Colon (tissue), 2 donors: ENCODE measurements around the gene CAMK2B.

Experiments
- FAIRE-seq: peaks from 2 replicates; lab custom pipeline; 2012; peaks lifted over from hg19 to GRCh38; lab: Jason Lieb, UNC
- donor health status: control.
- donor health status: control.

Gene CAMK2B

DNA sequence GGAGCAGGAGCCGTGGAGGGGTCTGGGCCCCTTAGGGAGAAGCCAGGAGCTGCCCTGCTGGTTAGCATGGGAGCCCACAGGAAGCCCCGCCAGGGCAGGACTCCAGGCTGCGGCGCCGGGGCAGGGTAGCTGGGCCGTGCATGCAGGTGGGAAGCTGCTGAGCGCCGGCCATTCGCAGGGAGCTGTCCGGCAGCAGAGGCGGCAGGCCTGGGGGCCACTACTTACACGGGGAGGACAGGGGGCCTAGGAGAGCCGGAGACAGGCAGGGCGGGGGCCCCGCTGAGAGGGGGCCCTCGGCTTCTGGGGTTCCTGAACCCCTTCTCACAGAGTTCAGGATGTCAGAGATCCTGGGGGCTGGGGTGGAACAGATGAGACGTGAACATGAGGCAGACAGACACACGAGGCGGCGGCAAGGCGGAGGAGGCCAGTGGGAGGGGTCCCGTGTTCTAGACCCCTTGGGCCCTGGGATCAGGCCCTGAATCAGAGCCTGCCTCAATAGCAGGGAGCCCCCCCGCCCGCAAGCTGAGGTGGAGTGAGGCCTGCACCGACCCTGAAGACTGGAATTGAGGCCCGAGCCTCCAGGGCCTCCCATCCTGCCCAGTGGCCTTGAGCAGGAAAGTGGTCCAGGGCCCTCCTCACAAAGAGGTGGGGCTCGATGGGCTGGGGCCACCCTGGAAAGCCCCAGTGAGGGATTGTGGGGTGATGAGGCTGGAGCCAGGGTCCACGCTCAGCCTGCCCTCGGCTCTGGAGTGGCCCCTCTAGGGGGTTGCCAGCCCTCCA, 96.6 kb downstream of the CAMK2B start:
- no peak for FAIRE-seq

- no peak for FAIRE-seq
These were observed 97.5 kb downstream of the CAMK2B start for GRCh38 chr7:44227911-44228310.

DNA sequence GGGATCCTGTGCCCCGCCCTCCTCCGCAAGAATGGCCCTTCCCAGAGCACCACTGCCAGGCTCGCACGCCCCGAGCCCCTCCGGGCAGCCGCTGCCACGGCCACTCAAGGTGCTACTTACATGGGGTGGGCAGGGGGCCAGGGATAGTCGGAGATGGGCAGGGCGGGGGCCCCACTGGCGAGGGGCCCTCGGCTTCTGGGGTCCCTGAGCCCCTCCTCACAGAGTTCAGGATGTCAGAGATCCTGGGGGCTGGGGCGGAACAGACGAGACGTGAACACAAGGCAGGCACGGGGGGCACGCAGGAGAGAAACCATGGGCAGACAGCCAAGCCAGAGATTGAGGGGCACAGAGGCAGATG, 99.0 kb downstream of the CAMK2B start:
- no peak for FAIRE-seq

DNA sequence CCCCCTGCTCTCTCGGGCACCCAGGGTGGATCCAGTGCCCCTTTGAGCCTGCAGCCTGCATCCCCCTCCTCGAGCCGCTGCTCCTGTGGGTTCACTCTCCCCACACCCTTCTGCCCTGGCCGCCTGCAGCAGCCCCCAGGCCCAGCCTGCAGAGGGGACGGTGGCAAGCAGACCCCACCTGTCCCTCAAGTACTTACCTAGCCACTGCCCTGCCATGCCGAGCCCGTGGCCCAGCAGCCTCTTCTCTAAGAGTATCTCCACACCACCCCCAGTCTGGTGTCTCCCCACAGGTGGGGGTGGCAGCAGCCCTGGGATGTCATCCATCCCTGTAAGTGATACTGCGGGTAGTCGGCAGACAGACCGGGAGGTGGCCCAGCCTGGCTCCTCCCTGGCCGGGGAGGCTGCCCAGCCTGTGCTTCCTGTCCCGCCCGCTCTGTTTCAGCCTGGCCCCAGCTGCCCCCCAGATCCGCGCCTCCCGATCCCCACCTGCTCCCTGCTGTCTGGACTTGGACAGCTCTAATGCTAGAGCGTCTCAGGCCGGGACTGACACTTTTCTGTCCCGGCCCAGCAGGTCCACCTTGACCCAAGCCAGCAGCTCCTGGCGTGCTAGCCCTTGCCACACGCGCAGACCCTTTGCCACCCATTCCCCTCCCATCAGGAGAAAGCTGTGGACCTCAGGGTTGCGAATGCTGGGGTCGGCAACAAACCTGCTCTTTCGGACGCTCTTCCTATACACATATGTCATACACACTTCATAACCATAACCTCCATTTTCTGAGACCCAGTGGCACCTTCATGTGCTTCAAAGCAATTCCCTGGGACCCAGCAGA, 99.6 kb downstream of the CAMK2B start:
- no peak for FAIRE-seq

GRCh38 chr7:44224974-44225565, 100.3 kb downstream of the CAMK2B start:
- FAIRE-seq = no peak

GRCh38 chr7:44224080-44224973, 101.1 kb downstream of the CAMK2B start:
- FAIRE-seq = no peak

DNA sequence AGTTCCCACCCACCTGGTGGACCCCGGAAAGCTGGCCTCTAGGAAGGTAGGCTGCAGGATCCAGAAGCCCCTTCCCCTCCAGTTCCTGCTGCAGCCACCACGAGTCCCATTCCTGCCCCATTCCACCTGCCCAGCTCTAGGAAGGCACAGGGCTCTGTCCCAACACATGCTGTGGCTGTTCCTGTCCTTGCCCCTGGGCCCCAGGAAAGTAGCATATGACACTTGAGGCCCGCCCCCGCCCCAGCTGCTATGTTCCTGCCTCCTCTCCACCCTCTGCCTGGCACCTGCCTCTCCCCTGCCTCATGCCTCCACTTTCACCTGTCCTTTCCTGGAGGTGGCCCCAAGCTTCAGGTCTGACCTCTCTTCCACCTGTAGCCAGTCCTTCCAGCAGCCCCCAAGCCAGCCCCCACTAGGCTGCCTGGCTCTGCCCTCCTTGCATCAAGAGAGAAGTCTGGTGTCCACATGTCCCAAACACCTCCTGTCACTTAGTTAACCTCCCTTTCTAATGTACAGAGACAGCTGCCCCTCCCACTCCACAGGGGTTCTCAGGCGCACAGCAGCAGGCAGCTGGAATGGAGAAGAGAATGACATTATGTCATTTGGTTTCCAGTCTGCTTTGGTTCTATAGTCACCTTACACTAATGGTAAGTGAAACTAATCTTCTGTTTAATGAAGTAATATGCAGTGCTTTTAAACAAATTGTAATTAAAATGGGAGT, 101.9 kb downstream of the CAMK2B start:
- no peak for FAIRE-seq

GRCh38 chr7:44222776-44223261, 102.6 kb downstream of the CAMK2B start:
- FAIRE-seq = no peak

GRCh38 chr7:44222074-44222473, 103.3 kb downstream of the CAMK2B start:
- no peak for FAIRE-seq

GRCh38 chr7:44221231-44221791, 104.1 kb downstream of the CAMK2B start:
- FAIRE-seq = no peak

GRCh38 chr7:44220358-44221112, 104.9 kb downstream of the CAMK2B start:
- FAIRE-seq = no peak

DNA sequence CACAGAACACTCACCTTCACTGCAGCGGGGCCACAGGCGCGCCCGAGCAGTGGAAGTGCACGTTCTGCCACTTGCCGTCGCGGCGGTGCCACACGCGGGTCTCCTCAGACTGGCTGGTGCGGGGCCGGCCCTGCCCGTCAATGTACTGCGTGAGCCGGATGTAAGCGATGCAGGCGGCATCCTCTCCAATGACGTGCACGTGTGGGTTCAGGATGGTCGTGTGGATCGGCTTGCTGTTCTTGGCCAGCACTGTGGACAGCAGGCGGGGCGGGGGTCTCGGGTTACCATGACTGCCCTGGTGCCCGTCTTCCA, 105.4 kb downstream of the CAMK2B start:
- FAIRE-seq = no peak

DNA sequence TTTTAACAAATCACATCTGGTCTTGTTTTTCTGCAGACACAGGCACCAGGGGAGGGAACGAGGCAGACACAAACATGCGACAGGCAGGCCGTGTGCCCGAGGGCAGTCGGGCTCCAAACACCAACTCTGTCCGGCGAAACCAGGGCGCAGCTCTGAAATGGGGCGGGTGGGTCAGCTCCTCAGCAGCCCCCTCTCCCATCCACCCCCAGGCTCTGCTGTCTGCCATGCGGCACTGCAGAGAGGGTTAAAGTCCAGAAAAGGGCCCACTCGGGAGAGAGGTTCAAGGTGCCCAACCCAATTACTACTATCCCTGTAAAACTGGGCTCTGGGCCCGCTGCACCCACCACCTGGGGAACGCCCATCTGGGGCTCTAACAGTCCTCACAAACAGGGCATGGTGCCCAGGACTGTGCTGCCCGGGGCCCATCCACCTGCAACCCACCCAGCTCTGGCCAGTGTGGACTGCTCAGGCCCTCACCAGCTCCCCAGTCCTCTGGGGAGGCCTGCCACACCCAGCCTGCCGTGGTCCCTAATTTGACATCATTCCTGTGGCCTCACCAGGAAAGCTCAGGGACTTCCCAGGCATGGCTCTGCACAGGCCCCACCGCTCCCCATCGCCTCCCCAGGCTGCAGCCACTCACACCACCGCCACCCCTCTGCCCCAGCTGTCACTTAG, 105.9 kb downstream of the CAMK2B start:
- FAIRE-seq = no peak

DNA sequence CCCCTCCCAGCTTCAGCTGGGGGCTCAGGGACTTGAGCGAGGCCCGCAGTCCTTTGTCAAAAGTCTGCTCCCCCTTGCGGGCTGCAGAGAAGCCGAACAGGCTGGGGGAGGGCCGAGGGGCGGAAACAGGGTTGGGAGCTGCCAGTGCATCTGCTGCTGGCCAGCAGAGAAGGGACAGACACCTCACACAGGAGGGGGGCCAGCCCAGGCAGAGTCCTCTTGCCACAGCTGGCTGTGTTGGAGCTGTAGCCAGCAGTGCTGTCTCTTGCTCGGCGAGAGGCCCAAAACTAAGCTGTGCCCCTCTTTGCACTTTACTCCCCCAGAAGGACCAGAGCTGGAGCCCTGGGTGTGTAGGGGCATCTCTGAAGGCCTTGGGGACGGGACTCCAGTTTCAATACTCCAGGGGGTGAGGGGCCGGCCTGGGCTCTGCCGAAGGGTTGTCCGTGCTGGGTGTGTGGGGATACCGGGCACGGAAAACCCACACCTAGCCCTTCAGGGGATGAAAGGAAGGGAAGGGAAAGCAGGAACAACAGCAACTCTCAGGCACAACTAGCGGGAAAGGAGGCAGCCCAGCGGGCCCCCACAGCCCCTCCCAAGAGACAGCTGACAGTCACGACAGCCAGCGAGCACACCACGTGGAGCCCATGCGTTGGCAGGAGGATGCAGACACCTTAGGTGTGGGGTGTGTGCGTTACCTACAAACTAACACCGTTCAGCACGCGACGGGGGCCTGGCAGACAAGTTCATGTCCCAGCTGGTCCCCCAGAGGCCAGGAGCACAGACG, 106.8 kb downstream of the CAMK2B start:
- FAIRE-seq = no peak

DNA sequence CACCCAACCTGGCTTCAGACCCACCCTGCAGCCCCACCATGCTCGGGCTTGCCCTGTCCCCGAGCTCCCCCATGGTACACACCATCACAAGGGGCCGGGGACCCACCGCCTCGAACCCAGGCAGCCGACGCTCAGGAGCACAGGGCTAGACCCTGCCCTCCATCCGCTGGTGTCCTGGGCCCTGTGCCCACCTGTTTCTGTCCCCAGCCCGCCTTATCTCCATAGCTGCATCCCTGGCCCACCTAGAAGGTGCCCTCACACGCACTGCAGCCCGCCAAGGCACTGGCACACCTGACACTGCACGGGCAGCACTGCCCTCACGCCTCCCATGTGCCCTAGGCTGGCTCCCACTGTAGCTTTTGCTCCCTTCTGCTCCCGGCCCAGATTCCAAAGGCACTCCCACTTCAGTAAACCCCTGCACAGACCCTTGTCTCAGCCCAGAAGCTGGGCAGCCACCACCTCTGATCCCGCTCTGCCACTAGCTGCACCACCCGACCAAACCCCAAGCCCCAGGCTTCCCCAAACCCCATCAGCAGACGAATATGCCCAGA, 107.5 kb downstream of the CAMK2B start:
- FAIRE-seq = no peak

DNA sequence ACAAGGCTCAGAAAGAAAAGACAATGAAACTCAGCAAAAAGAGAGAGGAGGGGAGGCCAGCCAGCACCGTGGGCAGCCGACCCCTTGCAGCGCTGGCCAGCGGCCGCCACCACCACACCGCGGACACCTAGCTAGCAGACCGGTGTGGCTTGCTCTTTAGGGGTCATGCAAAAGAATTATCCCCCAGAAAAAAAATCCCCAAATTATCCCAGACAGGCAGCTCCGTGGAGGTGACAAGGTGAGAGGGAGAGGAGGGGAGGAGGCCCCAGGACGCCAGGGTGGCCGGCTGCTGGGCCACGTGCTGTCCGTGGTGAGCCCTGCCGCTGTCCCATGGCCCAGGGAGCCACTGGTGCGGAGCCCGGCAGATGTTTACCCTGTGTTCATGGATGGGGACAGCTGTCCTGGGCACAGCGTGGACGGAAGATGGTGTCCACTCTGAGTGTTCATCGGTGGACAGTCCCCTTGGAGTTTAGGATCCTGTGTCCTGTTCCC, 108.1 kb downstream of the CAMK2B start:
- no peak for FAIRE-seq

GRCh38 chr7:44216521-44217222, 108.7 kb downstream of the CAMK2B start:
- FAIRE-seq = no peak

DNA sequence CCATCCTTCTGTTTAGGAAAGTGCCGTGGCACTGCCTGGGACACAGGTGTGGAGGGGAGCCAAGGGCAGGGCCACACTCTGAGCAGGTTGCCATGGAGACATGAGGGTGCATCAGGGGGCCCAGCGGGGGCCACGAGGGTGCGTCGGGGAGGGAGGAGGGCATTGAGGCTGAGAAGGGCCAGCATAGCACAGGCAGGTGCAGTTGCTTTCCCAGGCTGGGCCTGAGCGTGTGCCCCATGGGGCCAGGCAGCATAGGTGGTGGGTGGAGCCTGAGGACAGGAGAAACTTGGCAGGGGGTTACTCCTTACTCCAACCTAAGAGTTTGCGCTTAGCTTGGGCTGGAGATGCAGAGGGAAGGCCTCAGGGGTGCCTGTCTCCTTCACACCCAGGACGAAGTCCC, 109.4 kb downstream of the CAMK2B start:
- no peak for FAIRE-seq
